Epidermal melanocyte (primary cell): Measurements from ENCODE around the gene TNPO2.
A peak's percentile ranks its signal among the peaks of the same experiment; 100 is the strongest.
"Not testable (repeated sequence)": the region's sequence is repeated elsewhere in the genome, so short reads cannot be mapped to it uniquely, and the experiment has no call there.

Experiments
- DNase-seq: peaks from one replicate; pipeline ENCODE4 v3.0.0; 2011; ENCODE audit warnings: low spot score; ENCODE audit not compliant: insufficient read length

TNPO2 gene

GRCh38 chr19:12678039-12678438, 45.7 kb downstream of the TNPO2 start:
- not testable (repeated sequence) for DNase-seq

- no peak for DNase-seq
Observed at GRCh38 chr19:12676928-12677327, 46.8 kb downstream of the TNPO2 start.

GRCh38 chr19:12676384-12676792, 47.3 kb downstream of the TNPO2 start:
- peak; percentile 78 for DNase-seq

- no peak for DNase-seq
Observed at GRCh38 chr19:12675940-12676339, 47.8 kb downstream of the TNPO2 start.

- no peak for DNase-seq
Observed at GRCh38 chr19:12675399-12675798, 48.3 kb downstream of the TNPO2 start.

- DNase-seq = no peak
Observed at GRCh38 chr19:12672744-12673143, 51.0 kb downstream of the TNPO2 start.

GRCh38 chr19:12670159-12670928, 53.4 kb downstream of the TNPO2 start:
- no peak for DNase-seq

GRCh38 chr19:12669270-12670158, 54.2 kb downstream of the TNPO2 start:
- peak; percentile 74 for DNase-seq

GRCh38 chr19:12668932-12669269, 54.8 kb downstream of the TNPO2 start:
- no peak for DNase-seq

GRCh38 chr19:12668346-12668745, 55.4 kb downstream of the TNPO2 start:
- no peak for DNase-seq

GRCh38 chr19:12667731-12668302, 55.9 kb downstream of the TNPO2 start:
- DNase-seq = no peak

GRCh38 chr19:12666265-12667048, 57.3 kb downstream of the TNPO2 start, which contains the start of the genes MAN2B1 and WDR83:
Gene MAN2B1, minus strand, starts transcription at chr19:12666742. Its CDS starts 41 bp downstream, at chr19:12666701.
Gene WDR83, plus strand, starts transcription at chr19:12666807. Its CDS starts 2,984 bp downstream, at chr19:12669791.
- DNase-seq = peak; percentile 96

GRCh38 chr19:12665671-12666264, 58.0 kb downstream of the TNPO2 start:
- DNase-seq = no peak

- DNase-seq = no peak
Observed at GRCh38 chr19:12665281-12665573, 58.5 kb downstream of the TNPO2 start.

GRCh38 chr19:12664406-12665280, 59.1 kb downstream of the TNPO2 start:
- DNase-seq = no peak

GRCh38 chr19:12660980-12661379, 62.8 kb downstream of the TNPO2 start:
- DNase-seq = no peak

GRCh38 chr19:12657966-12658365, 65.8 kb downstream of the TNPO2 start:
- no peak for DNase-seq

GRCh38 chr19:12656899-12657571, 66.7 kb downstream of the TNPO2 start:
- DNase-seq = no peak

- DNase-seq = no peak
Observed at GRCh38 chr19:12655546-12655945, 68.2 kb downstream of the TNPO2 start.
